NCI-H1092 treated with DMSO at 0.1 percent for 48 hours (cell line): ENCODE measurements around the gene LEMD1.
"Not testable (repeated sequence)": the region's sequence is repeated elsewhere in the genome, so short reads cannot be mapped to it uniquely, and the experiment has no call there.

Source experiments
- DNase-seq: peaks from one replicate; lab custom pipeline; 2025; lab: John Stamatoyannopoulos, UW

The LEMD1 gene

GRCh38 chr1:205381305-205381704 is 40.6 kb downstream of the LEMD1 start:
- no peak for DNase-seq

GRCh38 chr1:205380882-205381281 is 41.0 kb downstream of the LEMD1 start:
- no peak for DNase-seq

- no peak for DNase-seq
Measured at GRCh38 chr1:205379056-205379455, 42.8 kb downstream of the LEMD1 start.

GRCh38 chr1:205377355-205377754 is 44.5 kb downstream of the LEMD1 start:
- no peak for DNase-seq

- DNase-seq, result no peak
Measured at GRCh38 chr1:205376739-205377138, 45.1 kb downstream of the LEMD1 start.

- DNase-seq, result peak; percentile 78
Measured at GRCh38 chr1:205375835-205376545, 45.9 kb downstream of the LEMD1 start.

GRCh38 chr1:205374210-205375078 is 47.4 kb downstream of the LEMD1 start:
- DNase-seq, result peak; percentile 59

- peak; percentile 59 for DNase-seq
Measured at GRCh38 chr1:205373798-205374175, 48.1 kb downstream of the LEMD1 start.

GRCh38 chr1:205373022-205373797 is 48.6 kb downstream of the LEMD1 start:
- DNase-seq, result no peak

GRCh38 chr1:205371871-205372660 is 49.8 kb downstream of the LEMD1 start:
- DNase-seq, result no peak

GRCh38 chr1:205370780-205371179 is 51.1 kb downstream of the LEMD1 start:
- DNase-seq, result peak; percentile 69

GRCh38 chr1:205369701-205370123 is 52.1 kb downstream of the LEMD1 start:
- DNase-seq, result peak; percentile 43

- no peak for DNase-seq
Measured at GRCh38 chr1:205368478-205368877, 53.4 kb downstream of the LEMD1 start.

GRCh38 chr1:205365945-205366463 is 55.9 kb downstream of the LEMD1 start:
- peak; percentile 92 for DNase-seq

GRCh38 chr1:205365086-205365485 is 56.8 kb downstream of the LEMD1 start:
- DNase-seq, result not testable (repeated sequence)

GRCh38 chr1:205360891-205361290 is 61.0 kb downstream of the LEMD1 start:
- no peak for DNase-seq

- peak; percentile 87 for DNase-seq
Measured at GRCh38 chr1:205359771-205360565, 61.9 kb downstream of the LEMD1 start.

GRCh38 chr1:205358579-205358978 is 63.3 kb downstream of the LEMD1 start:
- no peak for DNase-seq

GRCh38 chr1:205357567-205357966 is 64.3 kb downstream of the LEMD1 start:
- DNase-seq, result no peak

GRCh38 chr1:205356440-205357139 is 65.3 kb downstream of the LEMD1 start, which contains the start of gene KLHDC8A:
KLHDC8A (minus strand) TSS chr1:205356922; CDS start chr1:205343604, 13,318 bp downstream.
- peak; percentile 91 for DNase-seq
